DOHH2 (cell line): Measurements from ENCODE around the gene RBMY1F.
"Not testable (repeated sequence)": the region's sequence is repeated elsewhere in the genome, so short reads cannot be mapped to it uniquely, and the experiment has no call there.

Source experiments
- EZH2phosphoT487 ChIP-seq: fragments of 200-600 bp; sonication (generic); IDR thresholded peaks from 2 replicates; pipeline ENCODE4 v1.6.1; 2017; ENCODE audit warnings: borderline replicate concordance, mild to moderate bottlenecking, antibody characterized with exemption, low read length, moderate library complexity, mixed read lengths
- TF ChIP-seq, protein P1 (sequence below): fragments of 200-600 bp; sonication (generic); IDR thresholded peaks from one replicate; pipeline ENCODE4 v1.5.1; 2014; ENCODE audit warnings: antibody characterized with exemption, mild to moderate bottlenecking, low read depth, low read length; ENCODE audit not compliant: poor library complexity, severe bottlenecking

DNA sequence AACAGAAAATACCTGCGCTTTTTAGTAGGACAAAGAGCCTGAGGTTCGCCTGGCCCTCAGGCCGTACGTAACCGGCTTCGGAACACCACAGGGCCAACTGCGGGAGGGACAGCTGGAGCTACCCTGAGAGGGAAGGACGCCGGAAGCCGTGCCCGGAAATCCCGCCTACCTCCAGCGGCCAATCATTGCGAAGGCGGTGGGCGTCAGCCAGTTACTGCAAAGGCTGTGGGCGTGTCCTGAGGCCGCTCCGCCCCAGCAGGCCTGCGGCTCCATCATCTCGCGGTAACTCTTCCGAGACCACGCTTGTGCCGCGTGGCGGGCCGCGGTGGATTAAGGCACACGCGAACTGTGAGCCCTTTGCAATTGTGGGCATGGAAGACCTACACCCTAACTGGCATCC is at the start of gene RBMY1F:
- TF ChIP-seq, protein P1, sequence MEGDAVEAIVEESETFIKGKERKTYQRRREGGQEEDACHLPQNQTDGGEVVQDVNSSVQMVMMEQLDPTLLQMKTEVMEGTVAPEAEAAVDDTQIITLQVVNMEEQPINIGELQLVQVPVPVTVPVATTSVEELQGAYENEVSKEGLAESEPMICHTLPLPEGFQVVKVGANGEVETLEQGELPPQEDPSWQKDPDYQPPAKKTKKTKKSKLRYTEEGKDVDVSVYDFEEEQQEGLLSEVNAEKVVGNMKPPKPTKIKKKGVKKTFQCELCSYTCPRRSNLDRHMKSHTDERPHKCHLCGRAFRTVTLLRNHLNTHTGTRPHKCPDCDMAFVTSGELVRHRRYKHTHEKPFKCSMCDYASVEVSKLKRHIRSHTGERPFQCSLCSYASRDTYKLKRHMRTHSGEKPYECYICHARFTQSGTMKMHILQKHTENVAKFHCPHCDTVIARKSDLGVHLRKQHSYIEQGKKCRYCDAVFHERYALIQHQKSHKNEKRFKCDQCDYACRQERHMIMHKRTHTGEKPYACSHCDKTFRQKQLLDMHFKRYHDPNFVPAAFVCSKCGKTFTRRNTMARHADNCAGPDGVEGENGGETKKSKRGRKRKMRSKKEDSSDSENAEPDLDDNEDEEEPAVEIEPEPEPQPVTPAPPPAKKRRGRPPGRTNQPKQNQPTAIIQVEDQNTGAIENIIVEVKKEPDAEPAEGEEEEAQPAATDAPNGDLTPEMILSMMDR: not testable (repeated sequence)
- TF ChIP-seq EZH2phosphoT487: not testable (repeated sequence)
